GM21723 (cell line): ENCODE data around the gene SLC38A6.
"Not testable (repeated sequence)": the region's sequence is repeated elsewhere in the genome, so short reads cannot be mapped to it uniquely, and the experiment has no call there.

ENCODE experiments used
- ATAC-seq: cut with Tn5 transposase; IDR thresholded peaks from one replicate; pipeline ENCODE4 v1.9.1; 2021; ENCODE audit warnings: mild to moderate bottlenecking, moderate library complexity; ENCODE audit not compliant: unreplicated experiment

Gene SLC38A6

DNA sequence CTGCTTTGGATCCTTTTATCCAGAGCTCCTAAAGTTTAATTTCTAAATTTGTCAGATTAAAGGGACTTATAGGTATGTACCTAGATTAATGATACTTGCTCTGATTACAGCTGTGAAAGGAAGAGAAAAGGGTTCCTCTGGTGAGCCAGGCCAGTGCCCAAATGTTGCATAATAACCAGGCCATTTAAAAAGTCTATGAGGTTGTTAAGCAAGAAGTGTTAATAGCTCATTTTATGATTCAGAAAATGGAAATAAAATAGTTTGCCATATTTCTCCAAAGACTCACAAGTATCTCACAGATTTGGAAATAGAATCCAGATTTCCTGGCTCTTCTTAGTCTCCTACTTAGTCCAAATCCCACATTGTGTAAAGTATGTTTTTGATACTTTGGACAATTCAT is 67.6 kb downstream of the SLC38A6 start:
- ATAC-seq, result no peak

DNA sequence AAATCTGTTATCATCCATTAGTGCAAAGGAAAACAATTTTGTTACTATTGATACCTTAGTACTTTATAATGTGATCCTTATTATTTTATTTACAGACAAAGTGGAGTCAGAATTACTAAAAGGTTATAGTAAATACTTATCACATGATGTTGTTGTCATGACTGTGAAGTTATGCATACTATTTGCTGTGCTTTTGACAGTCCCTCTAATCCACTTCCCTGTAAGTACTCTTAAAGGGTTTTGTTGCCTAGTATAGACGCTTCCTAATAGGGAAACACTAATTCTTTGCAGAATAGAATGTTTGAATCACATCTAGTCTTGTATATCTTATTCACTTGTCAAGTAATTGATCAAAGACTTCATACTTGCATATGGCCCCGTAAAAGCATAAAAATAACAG is 69.4 kb downstream of the SLC38A6 start:
- ATAC-seq, result no peak

- ATAC-seq, result no peak
Measured at GRCh38 chr14:61051051-61051450, 70.0 kb downstream of the SLC38A6 start.

- ATAC-seq, result no peak
Measured at GRCh38 chr14:61051621-61052020, 70.6 kb downstream of the SLC38A6 start.

- ATAC-seq, result no peak
Measured at GRCh38 chr14:61063461-61063860, 82.4 kb downstream of the SLC38A6 start.

GRCh38 chr14:61064210-61064609 is 83.2 kb downstream of the SLC38A6 start:
- ATAC-seq, result no peak

DNA sequence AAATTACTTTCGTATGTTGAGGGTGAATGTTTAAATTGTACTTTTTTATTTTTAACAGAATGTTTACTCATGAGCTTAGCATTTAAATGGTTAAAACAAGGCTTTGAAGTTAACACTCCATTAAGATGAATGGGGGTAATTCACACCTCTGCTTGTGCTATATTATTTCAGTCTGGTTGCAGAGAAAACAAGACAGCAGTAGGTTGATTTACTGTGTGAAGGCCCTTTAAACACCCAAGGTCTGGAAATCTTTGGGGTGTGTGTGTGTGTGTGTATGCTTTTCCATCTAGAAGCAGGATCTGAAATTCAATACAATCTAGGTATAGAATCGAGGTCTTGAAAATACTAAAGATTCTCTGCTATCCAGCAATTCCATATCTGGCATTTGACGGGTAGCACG is 83.8 kb downstream of the SLC38A6 start:
- no peak for ATAC-seq

- ATAC-seq, result no peak
Measured at GRCh38 chr14:61065656-61066055, 84.6 kb downstream of the SLC38A6 start.

DNA sequence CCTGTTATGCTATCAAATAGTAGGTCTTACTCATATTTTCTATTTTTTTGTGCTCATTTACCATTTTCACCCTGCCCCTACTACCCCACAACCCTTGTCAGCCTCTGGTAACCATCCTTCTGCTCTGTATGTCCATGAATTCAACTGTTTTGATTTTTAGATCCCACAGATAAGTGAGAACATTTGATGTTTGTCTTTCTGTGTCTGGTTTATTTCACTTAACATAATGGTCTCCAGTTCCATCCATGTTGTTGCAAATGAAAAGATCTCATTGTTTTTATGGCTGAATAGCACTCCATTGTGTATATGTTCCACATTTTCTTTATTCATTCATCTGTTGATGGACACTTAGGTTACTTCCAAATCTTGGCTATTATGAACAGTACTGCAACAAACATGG is 91.4 kb downstream of the SLC38A6 start:
- not testable (repeated sequence) for ATAC-seq

GRCh38 chr14:61074852-61075251 is 93.8 kb downstream of the SLC38A6 start:
- ATAC-seq, result no peak

DNA sequence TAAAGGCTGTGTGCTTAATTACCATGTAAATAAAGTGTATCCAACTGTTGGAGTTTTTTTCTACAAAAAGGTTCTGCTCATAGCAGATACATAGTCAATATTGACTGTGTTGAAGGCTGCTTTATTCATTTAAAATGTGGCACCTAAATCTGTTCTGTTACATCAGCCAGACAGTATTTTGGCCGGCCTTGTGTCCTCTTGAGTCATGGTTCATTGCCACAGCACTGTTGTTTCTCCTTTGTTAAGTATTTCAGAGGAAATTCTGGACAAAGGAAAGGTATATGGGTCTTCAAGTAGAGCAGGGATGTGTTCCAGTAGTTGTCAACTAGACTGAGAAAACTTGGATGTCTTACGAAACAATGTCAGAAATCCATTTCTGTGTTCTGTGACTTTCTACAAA is 95.5 kb downstream of the SLC38A6 start:
- ATAC-seq, result no peak

DNA sequence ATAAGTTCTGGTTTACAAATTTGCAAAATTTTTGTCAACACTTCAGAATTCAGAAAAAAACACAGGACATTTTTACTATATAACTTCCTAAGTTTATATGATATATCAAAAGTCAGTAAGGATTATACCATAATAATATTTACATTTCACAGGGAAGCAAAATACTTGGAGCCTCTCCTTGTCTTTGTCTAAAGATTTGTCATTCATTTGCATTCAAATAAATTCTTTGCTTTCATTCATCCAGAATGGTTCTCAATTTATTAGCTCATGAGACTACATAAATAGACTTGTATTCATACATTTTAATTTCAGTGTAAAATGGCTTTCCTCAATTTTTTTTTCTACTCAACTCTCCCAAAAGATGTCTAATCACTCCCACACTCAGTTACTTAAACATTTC is 96.4 kb downstream of the SLC38A6 start:
- no peak for ATAC-seq

GRCh38 chr14:61077951-61078720 is 97.1 kb downstream of the SLC38A6 start:
- ATAC-seq, result no peak

- ATAC-seq, result peak; percentile 66
Measured at GRCh38 chr14:61080591-61081010, 99.6 kb downstream of the SLC38A6 start.

DNA sequence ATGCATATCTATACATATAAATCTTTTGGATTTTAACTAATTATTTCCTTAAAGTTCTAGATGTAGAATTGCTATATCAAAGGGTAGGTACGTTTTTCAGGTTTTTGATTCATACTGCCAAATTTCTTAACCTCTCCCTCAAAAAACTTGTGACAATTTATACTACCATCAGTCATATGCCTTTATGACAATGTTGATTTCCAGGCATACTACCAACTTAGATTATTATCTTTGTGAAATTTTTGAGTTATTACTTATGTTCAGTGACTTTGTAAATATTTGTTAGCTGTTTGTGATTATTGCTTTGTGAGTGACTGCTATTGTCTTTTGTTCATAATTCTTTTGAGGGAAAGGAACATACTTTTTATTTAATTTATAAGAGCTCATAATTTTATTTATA is 107.0 kb downstream of the SLC38A6 start:
- ATAC-seq, result no peak

DNA sequence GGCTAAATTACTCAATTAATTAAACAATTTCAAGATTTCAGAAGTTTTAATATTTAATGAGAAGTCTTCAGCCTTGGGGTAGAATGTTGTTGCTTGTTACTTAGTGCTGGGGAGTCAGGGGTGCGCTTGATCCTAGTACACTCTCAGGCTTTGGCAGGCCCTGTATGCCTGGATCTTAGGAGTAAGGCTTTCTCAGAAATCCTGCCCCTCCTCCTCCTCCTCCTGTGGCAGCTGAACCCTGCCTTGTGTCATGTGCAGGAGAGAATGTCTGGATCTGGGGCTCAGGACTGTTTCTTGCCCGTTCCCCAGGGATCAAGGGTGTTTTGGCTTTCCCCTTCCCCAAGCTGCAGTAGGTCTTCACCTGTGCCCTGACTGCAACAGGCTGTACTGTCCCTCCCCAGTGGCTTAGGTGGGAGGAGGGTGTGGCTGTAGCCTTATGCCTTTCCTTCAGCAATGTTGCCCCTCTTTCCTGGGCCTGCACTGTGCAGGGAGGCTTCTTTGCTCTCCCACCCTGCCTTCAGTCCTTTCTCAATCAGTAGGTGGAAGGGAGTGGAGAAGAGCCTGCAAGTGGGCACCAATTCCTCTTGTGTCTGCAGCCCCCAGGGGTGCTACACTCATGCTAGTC is 108.2 kb downstream of the SLC38A6 start:
- no peak for ATAC-seq

DNA sequence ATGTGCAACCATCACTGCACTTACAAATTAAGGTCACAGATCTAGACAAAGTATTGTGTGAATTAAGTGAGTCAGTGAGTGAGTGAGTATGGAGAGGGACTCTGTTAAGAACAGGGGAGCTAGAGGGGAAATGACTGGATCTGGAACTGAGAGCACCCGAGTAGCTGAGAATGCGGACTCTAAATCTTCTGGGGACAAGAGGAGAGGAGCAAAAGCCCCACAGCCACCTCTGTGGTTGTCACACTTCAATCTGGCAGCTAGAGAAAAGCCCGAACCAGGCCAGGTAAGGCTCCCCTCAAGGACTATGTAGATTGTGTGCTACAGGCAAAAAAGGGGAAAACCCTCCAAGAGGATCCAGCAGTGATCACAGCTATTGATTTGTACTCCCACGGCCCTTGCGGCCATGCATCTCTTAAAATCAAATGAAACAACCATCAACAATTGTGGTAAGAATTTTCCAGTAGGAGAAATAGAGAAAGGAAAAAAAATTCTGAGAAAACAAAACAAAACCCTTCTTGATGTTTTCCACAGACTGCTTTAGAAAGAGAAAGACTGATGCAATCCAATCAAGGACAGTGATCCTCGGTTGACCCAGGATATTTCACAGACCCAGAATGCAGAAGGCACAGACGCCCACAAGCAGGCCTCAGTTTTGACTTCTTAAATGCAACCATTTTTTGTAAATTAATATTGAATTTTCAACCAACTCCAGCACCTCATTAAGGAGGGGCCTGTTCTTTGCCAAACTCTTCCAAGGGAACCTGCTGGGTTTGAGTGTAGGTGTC is 109.6 kb downstream of the SLC38A6 start:
- no peak for ATAC-seq

- no peak for ATAC-seq
Measured at GRCh38 chr14:61091657-61092273, 110.7 kb downstream of the SLC38A6 start.

GRCh38 chr14:61098096-61098495 is 117.1 kb downstream of the SLC38A6 start:
- not testable (repeated sequence) for ATAC-seq

DNA sequence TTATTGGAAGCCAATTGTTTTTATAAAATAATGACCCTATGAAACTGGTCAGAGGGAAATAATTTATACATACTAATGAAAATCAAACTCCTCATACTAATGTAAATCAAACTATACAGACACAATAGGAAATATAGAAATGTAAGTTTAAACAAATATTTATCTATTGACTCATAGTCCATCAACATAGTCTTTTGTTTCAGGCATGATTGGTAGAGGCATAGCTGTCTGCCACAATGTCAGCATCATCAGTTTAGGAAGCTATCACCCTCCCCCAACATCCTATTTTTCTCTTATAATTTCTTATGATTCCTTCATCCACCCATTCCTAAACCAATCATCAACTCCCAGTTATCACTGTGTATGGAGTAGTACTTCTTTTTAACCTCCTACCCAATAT is 117.7 kb downstream of the SLC38A6 start:
- ATAC-seq, result no peak

GRCh38 chr14:61099216-61099835 is 118.3 kb downstream of the SLC38A6 start:
- ATAC-seq, result no peak
